Fibroblast of lung (primary cell): ENCODE results near the gene STXBP6.

Experiments
- CTCF ChIP-seq, 2 donors: IDR thresholded peaks in 1 of 2; conservative IDR thresholded peaks in 1 of 2; 1 replicate in 1 of 2; 2 replicates in 1 of 2; pipeline ENCODE4 v1.5.1; 2011 to 2012; ENCODE audit warnings: low read length in 2 of 2, control low read depth in 1 of 2, inconsistent platforms in 1 of 2, low read depth in 1 of 2, mild to moderate bottlenecking in 1 of 2
- EZH2 ChIP-seq: IDR thresholded peaks from 2 replicates; pipeline ENCODE4 v1.5.1; 2012; ENCODE audit warnings: low read length, control low read depth, mild to moderate bottlenecking; ENCODE audit errors: missing control alignments

GRCh38 chr14:25090256-25090655 is 40.3 kb upstream of the STXBP6 start:
- TF ChIP-seq CTCF (conservative IDR thresholded peaks at IDR 0.05 in 1 of 2, IDR thresholded peaks at IDR 0.05 in 1 of 2; ENCODE audit: low read depth in 1 of 2, low read length in 2 of 2) (no peak), EZH2 (no peak)
